Measurements from ENCODE around the gene MCF2L.

The MCF2L gene, protein sequence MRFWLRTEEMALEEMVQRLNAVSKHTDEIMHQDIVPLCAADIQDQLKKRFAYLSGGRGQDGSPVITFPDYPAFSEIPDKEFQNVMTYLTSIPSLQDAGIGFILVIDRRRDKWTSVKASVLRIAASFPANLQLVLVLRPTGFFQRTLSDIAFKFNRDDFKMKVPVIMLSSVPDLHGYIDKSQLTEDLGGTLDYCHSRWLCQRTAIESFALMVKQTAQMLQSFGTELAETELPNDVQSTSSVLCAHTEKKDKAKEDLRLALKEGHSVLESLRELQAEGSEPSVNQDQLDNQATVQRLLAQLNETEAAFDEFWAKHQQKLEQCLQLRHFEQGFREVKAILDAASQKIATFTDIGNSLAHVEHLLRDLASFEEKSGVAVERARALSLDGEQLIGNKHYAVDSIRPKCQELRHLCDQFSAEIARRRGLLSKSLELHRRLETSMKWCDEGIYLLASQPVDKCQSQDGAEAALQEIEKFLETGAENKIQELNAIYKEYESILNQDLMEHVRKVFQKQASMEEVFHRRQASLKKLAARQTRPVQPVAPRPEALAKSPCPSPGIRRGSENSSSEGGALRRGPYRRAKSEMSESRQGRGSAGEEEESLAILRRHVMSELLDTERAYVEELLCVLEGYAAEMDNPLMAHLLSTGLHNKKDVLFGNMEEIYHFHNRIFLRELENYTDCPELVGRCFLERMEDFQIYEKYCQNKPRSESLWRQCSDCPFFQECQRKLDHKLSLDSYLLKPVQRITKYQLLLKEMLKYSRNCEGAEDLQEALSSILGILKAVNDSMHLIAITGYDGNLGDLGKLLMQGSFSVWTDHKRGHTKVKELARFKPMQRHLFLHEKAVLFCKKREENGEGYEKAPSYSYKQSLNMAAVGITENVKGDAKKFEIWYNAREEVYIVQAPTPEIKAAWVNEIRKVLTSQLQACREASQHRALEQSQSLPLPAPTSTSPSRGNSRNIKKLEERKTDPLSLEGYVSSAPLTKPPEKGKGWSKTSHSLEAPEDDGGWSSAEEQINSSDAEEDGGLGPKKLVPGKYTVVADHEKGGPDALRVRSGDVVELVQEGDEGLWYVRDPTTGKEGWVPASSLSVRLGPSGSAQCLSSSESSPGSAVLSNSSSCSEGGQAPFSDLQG

DNA sequence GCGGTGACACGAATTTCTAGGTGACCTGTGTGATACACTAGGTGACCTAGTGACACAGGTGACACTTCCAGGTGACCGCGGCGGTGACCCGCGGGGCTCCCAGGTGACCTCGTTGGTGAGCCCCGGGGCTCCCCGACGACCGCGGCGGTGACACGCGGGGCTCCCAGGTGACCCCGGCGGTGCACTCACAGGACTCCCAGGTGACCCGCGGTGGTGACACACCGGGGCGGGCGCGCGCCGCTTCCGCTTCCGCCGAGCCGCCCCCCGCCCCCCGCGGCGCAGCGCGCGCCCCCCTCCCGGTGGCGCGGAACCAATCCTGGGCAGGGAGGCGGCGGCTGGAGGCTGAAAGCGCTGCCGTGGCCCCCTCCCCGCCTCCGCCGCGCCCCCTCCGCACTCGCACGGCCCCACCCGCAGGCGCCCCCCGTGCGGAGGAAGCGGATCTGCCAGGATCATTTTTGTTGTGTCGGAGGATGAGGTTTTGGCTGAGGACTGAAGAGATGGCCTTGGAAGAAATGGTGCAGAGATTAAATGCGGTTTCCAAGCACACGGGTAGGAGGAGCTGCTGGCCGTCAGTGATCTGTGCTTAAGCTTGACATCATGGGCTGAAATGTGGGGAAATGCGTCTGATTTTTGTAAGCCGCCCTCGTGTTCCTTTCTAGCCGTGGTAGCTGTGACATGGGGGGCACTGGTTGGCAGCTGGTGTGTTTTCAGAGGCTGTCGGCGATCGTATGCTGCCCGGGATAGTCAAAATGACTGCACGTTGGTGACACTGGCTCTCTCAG is at the start of gene MCF2L:
TSS of gene MCF2L (plus strand) at position 305 of the 782 bp plus-strand sequence. CDS start at position 471, 166 bp downstream.
- Mint-ChIP-seq H3K27me3 (ENCODE audit: low read depth) (peaks cover 52% of the 10 kb centered on the region), H3K4me1 (ENCODE audit: low read depth) (peaks cover 6% of the 10 kb centered on the region), H3K27ac (peak within 1 kb of the TSS; percentile 43), H3K9me3 (no peaks in the 10 kb centered on the region), H3K4me3 (peak within 1 kb of the TSS; percentile 82), H3K36me3 (ENCODE audit: low read depth) (no peaks in the 10 kb centered on the region)

DNA sequence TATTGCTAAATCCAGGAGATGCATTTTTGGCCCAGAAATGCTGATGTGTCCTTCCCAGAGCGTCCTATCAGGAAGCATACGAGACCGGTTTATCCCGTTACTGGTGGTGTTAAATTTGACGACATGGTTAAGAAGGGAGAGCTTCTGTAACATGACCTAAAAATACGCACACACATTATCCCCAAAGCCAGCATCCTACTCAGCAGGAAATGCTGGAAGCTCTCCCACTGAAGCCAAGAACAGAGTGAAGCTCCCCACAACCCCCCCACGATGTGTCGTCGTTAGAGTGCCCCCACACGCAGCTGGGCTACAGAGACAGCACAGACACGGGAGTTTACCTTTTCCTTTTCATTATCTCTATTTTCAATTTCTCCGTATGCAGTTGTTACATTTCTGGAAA is 45.1 kb upstream of the MCF2L start:
- H3K9me3 Mint-ChIP-seq: peaks cover 3% of the 10 kb centered on the region
- no peaks in the 10 kb centered on the region for H3K36me3 Mint-ChIP-seq (ENCODE audit: low read depth)
- peaks cover 24% of the 10 kb centered on the region for H3K27me3 Mint-ChIP-seq (ENCODE audit: low read depth)
- H3K4me3 Mint-ChIP-seq: no peak overlapping the region
- no peak overlapping the region for H3K27ac Mint-ChIP-seq
- no peaks in the 10 kb centered on the region for H3K4me1 Mint-ChIP-seq (ENCODE audit: low read depth)

DNA sequence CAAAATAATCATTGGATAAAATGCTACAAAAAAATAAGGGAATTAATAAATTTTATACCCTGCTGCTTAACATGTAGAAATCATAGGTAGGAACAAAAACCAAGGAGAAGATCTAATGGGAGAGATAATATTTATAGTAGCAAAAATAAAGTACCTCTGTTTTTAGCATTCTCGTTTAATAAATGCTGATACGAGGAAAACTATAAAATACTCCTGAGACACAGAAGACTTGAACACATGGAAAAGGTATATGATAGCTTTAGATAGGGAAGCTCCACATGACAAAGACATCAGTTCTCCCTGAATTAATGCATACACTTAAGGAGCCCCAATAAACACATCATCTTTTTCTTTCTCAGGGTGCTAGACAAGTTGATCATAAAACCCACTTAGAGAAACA is 44.6 kb upstream of the MCF2L start:
- peaks cover 3% of the 10 kb centered on the region for H3K9me3 Mint-ChIP-seq
- no peak overlapping the region for H3K4me3 Mint-ChIP-seq
- H3K27me3 Mint-ChIP-seq (ENCODE audit: low read depth): peaks cover 28% of the 10 kb centered on the region
- peaks cover 3% of the 10 kb centered on the region for H3K4me1 Mint-ChIP-seq (ENCODE audit: low read depth)
- H3K36me3 Mint-ChIP-seq (ENCODE audit: low read depth): no peaks in the 10 kb centered on the region
- H3K27ac Mint-ChIP-seq: no peak overlapping the region

DNA sequence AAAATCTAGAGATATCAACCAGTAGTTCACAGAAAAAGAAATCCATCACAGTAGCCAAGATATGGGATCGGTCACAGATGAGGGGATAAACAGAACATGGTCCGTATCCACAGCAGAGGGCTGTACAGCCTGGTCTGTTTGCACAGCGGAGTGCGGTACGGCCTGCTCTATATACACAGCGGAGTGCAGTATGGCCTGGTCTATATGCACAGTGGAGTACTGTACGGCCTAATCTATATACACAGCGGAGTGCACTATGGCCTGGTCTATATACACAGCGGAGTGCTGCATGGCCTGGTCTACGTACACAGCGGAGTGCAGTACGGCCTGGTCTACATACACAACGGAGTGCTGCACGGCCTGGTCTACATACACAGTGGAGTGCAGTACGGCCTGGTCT is 43.0 kb upstream of the MCF2L start:
- no peak overlapping the region for H3K27ac Mint-ChIP-seq
- H3K9me3 Mint-ChIP-seq: peaks cover 3% of the 10 kb centered on the region
- H3K4me1 Mint-ChIP-seq (ENCODE audit: low read depth): peaks cover 6% of the 10 kb centered on the region
- H3K27me3 Mint-ChIP-seq (ENCODE audit: low read depth): peaks cover 39% of the 10 kb centered on the region
- H3K4me3 Mint-ChIP-seq: no peak overlapping the region
- H3K36me3 Mint-ChIP-seq (ENCODE audit: low read depth): no peaks in the 10 kb centered on the region

DNA sequence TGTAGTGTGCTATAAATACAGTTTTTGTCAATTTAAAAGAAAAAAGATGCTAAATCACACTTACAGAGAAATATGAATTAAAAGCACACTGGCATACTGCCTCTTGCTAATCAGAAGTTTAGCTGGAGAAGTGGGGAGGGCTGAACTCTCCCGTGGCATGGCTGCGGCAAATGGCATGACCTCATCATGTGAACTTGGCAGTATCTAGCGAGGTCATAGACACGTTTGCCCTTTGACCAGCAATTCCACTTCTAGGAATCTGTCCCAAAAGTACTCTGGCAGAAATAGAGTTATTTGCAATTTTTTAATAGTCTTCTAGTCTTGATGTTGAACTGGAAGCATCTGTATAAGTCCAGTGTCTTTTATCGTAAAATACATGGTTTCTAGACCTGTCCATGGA is 42.0 kb upstream of the MCF2L start:
- Mint-ChIP-seq H3K27me3 (ENCODE audit: low read depth) (peaks cover 39% of the 10 kb centered on the region), H3K36me3 (ENCODE audit: low read depth) (no peaks in the 10 kb centered on the region), H3K27ac (no peak overlapping the region), H3K4me1 (ENCODE audit: low read depth) (peaks cover 6% of the 10 kb centered on the region), H3K9me3 (peaks cover 3% of the 10 kb centered on the region), H3K4me3 (no peak overlapping the region)

DNA sequence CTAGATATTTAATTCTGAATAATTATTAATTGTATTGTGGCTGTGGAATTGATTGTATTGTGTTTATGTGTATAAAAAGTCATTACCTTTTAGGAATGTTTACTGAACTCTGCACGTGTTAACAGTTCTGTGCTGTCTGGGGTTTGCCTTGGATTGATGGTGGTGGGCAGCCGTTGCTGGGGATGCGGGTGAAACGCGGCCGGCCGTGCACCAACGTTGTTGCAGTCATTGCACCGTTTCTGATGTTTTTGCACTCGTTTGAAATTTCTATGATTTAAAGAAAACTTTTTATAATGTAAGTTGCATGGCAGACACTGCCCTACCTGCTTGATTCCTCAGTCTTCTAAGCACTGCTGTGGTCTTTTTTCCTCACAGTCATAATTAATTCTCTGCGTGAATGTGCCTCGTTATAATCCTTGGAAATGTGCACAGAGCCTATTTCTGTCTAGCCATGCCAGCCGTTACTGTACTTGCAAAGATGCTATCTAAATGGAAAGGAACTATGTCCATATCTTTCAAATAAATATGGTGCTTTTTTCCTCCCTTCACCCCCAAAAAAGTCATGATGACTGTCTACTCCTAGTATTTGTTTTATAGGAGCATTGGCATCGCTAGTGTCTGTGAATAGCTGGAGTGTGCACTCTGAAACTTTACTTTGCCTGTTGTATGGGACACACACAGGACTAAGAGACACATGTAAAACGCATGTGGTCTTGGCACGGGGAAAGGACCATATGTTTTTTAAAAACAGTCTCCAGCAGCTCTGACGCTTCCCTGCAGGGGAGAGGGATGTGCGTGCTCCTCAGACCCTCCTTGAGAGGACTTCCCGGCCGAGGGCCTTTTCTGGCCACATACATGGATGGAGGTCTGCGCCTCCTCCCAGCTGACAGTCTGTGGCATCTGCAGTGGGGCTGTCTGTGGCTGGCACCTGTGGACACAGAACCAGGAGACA is 40.7 kb upstream of the MCF2L start:
- no peak overlapping the region for H3K4me3 Mint-ChIP-seq
- H3K36me3 Mint-ChIP-seq (ENCODE audit: low read depth): no peaks in the 10 kb centered on the region
- H3K27me3 Mint-ChIP-seq (ENCODE audit: low read depth): peaks cover 35% of the 10 kb centered on the region
- H3K27ac Mint-ChIP-seq: no peak overlapping the region
- H3K4me1 Mint-ChIP-seq (ENCODE audit: low read depth): peaks cover 6% of the 10 kb centered on the region
- peaks cover 3% of the 10 kb centered on the region for H3K9me3 Mint-ChIP-seq

DNA sequence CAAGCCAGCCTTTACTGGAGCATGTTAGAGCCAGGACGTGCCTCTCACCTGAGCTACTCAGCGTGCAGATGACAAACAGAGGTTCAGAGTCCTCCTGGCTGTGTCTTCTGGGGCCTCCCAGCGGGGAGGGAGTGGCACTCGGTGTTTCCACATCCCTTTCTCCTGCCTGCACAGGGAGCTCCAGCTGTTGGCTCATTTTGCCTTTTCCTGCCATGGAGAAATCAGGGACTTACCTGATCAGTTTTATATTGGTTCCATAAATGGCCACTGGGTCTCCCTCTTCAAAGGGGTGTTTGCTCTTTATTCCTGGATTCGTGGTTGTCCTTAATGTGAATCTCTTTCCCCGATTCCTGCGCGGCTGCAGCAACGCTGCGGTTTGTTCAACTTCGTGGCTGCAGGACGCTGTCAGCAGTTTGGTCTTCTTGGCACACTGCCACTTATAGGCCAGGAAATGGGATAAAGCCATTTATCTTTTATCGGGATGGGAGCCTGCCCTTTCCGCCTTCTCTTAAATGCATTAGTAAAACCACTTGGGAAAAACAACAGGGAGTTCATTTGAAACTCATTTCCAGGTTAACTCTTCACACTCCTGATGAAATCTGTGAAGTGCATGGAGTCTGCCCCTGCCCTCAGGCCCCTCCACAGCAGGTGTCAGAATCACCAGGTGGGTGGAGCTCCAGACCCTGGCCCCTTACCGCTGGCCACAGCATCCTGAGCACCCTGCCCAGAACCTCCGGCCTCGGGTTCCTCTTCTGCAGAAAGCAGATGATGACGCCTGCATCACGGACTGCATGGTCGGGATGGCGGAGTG is 39.8 kb upstream of the MCF2L start:
- Mint-ChIP-seq H3K27me3 (ENCODE audit: low read depth) (peaks cover 35% of the 10 kb centered on the region), H3K4me3 (no peak overlapping the region), H3K36me3 (ENCODE audit: low read depth) (no peaks in the 10 kb centered on the region), H3K27ac (no peak overlapping the region), H3K4me1 (ENCODE audit: low read depth) (peaks cover 6% of the 10 kb centered on the region), H3K9me3 (peaks cover 3% of the 10 kb centered on the region)

DNA sequence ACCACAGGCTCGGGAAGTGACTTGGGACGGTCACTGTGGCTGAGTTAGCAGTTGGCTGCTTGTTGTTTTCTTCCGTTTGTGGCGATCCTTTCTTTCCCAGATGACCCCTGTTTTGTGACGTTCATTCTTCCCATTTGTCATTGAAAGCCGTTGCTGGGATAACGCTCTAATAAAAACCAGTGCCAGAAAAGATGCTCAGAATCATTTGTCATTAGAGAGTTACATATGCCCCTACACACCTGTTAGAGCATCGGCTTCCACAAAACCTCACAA is 39.3 kb upstream of the MCF2L start:
- Mint-ChIP-seq H3K4me1 (ENCODE audit: low read depth) (peaks cover 6% of the 10 kb centered on the region), H3K36me3 (ENCODE audit: low read depth) (no peaks in the 10 kb centered on the region), H3K27ac (no peak overlapping the region), H3K27me3 (ENCODE audit: low read depth) (peaks cover 35% of the 10 kb centered on the region), H3K9me3 (peaks cover 3% of the 10 kb centered on the region), H3K4me3 (no peak overlapping the region)

DNA sequence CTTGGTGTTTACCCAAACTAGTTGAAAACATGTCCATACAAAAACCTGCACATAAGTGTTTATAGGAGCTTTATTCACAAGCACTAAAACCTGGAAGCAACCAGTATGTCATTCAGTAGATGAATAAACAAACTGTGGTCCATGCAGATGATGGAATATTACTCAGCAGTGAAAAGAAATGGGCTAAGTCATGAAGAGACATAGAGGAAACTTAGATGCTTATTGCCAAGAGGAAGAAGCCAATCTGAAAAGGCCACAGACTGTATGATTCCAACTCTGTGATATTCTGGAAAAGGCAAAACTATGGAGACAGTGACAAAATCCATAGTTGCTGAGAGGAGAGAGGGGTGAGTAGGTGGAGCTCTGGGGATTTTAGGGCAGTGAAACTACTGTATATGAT is 38.8 kb upstream of the MCF2L start:
- Mint-ChIP-seq H3K36me3 (ENCODE audit: low read depth) (no peaks in the 10 kb centered on the region), H3K4me1 (ENCODE audit: low read depth) (peaks cover 6% of the 10 kb centered on the region), H3K27ac (no peak overlapping the region), H3K27me3 (ENCODE audit: low read depth) (peaks cover 35% of the 10 kb centered on the region), H3K4me3 (no peak overlapping the region), H3K9me3 (peaks cover 3% of the 10 kb centered on the region)

DNA sequence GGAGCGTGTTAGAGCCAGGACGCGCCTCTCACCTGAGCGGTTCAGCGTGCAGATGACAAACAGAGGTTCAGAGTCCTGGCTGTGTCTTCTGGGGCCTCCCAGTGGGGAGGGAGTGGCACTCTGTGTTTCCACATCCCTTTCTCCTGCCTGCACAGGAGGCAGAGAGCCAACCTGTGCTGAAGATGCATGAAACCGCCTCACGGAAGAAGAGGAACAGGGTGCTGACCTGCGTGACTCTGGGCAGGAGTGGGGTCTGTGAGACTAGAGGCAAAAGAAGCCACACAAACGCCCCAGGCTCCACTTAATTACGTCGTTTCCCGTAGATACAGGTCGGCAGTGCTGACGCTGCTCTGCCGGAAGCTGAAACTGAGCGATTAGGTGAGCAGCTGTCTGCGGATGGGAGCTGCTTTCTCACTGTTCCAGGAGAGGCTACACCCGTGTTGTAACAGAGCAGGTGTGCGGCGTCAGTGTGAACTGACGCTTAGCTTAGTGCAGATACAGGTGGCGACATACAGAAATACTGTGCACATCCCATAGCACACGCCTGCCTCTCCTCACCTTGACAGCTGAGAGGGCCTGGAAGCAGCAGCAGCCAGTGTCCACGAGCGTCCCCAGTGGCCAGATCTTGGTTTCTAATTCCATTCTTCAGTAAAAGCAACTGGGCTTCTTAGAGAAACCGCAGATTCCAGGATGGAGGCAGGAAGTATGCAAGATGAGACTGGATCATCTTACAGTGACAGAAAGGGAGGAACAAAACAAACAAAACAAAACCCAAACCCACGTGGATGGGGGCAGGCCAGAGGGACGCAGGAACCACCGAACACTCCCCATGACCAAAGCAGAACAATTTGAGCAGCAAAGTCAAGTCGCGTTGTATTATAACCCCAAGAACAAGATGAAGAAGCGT is 37.7 kb upstream of the MCF2L start:
- Mint-ChIP-seq H3K4me1 (ENCODE audit: low read depth) (peaks cover 6% of the 10 kb centered on the region), H3K4me3 (no peak overlapping the region), H3K27me3 (ENCODE audit: low read depth) (peaks cover 35% of the 10 kb centered on the region), H3K9me3 (peaks cover 3% of the 10 kb centered on the region), H3K36me3 (ENCODE audit: low read depth) (no peaks in the 10 kb centered on the region), H3K27ac (no peak overlapping the region)

DNA sequence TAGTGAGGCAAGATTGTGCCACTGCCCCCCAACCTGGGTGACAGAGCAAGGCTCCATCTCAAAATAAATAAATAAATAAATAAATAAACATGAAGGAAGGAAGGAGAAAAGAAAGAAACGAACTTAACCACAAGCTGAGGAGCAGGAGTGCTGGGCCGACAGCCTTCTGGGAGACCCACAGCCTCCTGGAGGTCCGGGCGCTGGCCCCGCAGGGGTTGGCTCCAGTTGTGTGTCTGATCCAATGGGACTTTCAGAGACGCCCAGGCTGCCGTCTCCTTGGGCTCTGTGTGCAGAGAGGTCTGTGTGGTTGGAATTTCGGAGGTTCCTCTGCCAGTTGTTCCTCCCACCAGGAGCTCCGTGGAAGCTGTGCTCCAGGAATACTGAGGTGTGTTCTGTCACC is 36.0 kb upstream of the MCF2L start:
- no peak overlapping the region for H3K27ac Mint-ChIP-seq
- H3K27me3 Mint-ChIP-seq (ENCODE audit: low read depth): peaks cover 28% of the 10 kb centered on the region
- H3K4me1 Mint-ChIP-seq (ENCODE audit: low read depth): peaks cover 6% of the 10 kb centered on the region
- no peaks in the 10 kb centered on the region for H3K9me3 Mint-ChIP-seq
- no peaks in the 10 kb centered on the region for H3K36me3 Mint-ChIP-seq (ENCODE audit: low read depth)
- no peak overlapping the region for H3K4me3 Mint-ChIP-seq

DNA sequence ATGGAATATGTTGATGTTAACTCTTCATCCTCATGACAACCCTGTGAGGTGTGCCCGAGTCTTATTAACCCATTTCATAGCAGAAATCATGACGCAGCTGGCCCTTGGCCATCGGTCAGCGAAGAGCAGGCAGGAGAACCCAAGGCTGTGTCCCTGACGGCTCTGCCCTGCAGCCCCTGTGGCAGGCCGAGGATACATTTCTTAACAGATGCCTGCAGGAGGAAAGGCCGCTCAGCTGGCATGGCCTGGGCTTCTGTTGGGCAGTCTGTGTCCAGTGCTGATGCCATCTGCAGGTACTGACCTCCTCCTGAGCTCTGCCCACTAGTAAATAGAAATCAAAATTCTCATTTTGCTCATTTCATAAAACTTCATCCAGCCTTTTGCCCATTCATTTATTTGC is 35.4 kb upstream of the MCF2L start:
- no peak overlapping the region for H3K27ac Mint-ChIP-seq
- H3K9me3 Mint-ChIP-seq: no peaks in the 10 kb centered on the region
- no peak overlapping the region for H3K4me3 Mint-ChIP-seq
- H3K4me1 Mint-ChIP-seq (ENCODE audit: low read depth): peaks cover 6% of the 10 kb centered on the region
- H3K36me3 Mint-ChIP-seq (ENCODE audit: low read depth): no peaks in the 10 kb centered on the region
- H3K27me3 Mint-ChIP-seq (ENCODE audit: low read depth): peaks cover 21% of the 10 kb centered on the region
